Mesenchymal stem cell (in vitro differentiated cells and primary cell): ENCODE results near the gene RTP1.

Source experiments
- DNase-seq: peaks from one replicate; pipeline ENCODE4 v3.0.0-alpha.2; 2013
- H2AFZ ChIP-seq: one replicate; pipeline ENCODE4 v1.6.1; 2013; ENCODE audit warnings: low read depth, mild to moderate bottlenecking, control low read depth, inconsistent platforms, low read length, moderate library complexity
- H2AK5ac ChIP-seq: 2 replicates; pipeline ENCODE4 v1.6.1; 2013; ENCODE audit warnings: low read length, moderate library complexity, mild to moderate bottlenecking, inconsistent platforms; ENCODE audit not compliant: severe bottlenecking
- H2BK120ac ChIP-seq: one replicate; pipeline ENCODE4 v1.6.1; 2013; ENCODE audit warnings: low read depth, mild to moderate bottlenecking, inconsistent platforms, low read length, moderate library complexity
- H2BK12ac ChIP-seq, 2 experiments: one replicate each; pipeline ENCODE4 v1.6.1; 2013; ENCODE audit warnings: inconsistent platforms in 2 of 2, low read length in 2 of 2, mild to moderate bottlenecking in 2 of 2, moderate library complexity in 2 of 2, control low read depth in 1 of 2
- H2BK15ac ChIP-seq: one replicate; pipeline ENCODE4 v1.6.1; 2013; ENCODE audit warnings: mild to moderate bottlenecking, low read depth, inconsistent platforms; ENCODE audit not compliant: poor library complexity, severe bottlenecking
- H2BK5ac ChIP-seq: 2 replicates; pipeline ENCODE4 v1.6.1; 2013; ENCODE audit warnings: low read depth, mild to moderate bottlenecking, low read length, control low read depth, inconsistent platforms; ENCODE audit not compliant: poor library complexity, severe bottlenecking
- H3K14ac ChIP-seq, 2 experiments: one replicate each; pipeline ENCODE4 v1.6.1; 2013; ENCODE audit warnings: inconsistent platforms in 2 of 2, low read length in 2 of 2, control low read depth in 1 of 2, mild to moderate bottlenecking in 1 of 2, moderate library complexity in 1 of 2
- H3K18ac ChIP-seq, 2 experiments: one replicate each; pipeline ENCODE4 v1.6.1; 2013; ENCODE audit warnings: inconsistent platforms in 2 of 2, low read length in 2 of 2, control low read depth in 1 of 2, low read depth in 1 of 2, mild to moderate bottlenecking in 1 of 2
- H3K23ac ChIP-seq, 2 experiments: one replicate each; pipeline ENCODE4 v1.6.1; 2013; ENCODE audit warnings: inconsistent platforms in 2 of 2, low read length in 2 of 2, mild to moderate bottlenecking in 2 of 2, moderate library complexity in 2 of 2, control low read depth in 1 of 2
- H3K27ac ChIP-seq: 2 replicates; pipeline ENCODE4 v1.5.1; 2013; ENCODE audit warnings: mild to moderate bottlenecking, moderate library complexity, low read length, control low read depth, inconsistent platforms; ENCODE audit not compliant: poor library complexity, severe bottlenecking
- H3K27me3 ChIP-seq, 2 experiments: 2 replicates each; pipeline versions ENCODE4 v1.6.1 to v1.7.0; 2013; ENCODE audit warnings: low read length in 2 of 2, mild to moderate bottlenecking in 2 of 2, moderate library complexity in 2 of 2, control low read depth in 1 of 2, inconsistent platforms in 1 of 2; ENCODE audit not compliant: control insufficient read depth in 1 of 2, insufficient read depth in 1 of 2
- H3K36me3 ChIP-seq, 2 experiments: 2 replicates each; pipeline versions ENCODE4 v1.6.1 to v1.7.0; 2013; ENCODE audit warnings: low read length in 2 of 2, control low read depth in 1 of 2, inconsistent platforms in 1 of 2, low read depth in 1 of 2, mild to moderate bottlenecking in 1 of 2; ENCODE audit not compliant: insufficient read depth in 2 of 2, control insufficient read depth in 1 of 2
- H3K4ac ChIP-seq, 2 experiments: one replicate each; pipeline ENCODE4 v1.6.1; 2013; ENCODE audit warnings: inconsistent platforms in 2 of 2, low read length in 2 of 2, mild to moderate bottlenecking in 2 of 2, moderate library complexity in 2 of 2, control low read depth in 1 of 2, low read depth in 1 of 2
- H3K4me1 ChIP-seq: 2 replicates; pipeline ENCODE4 v1.6.1; 2013; ENCODE audit warnings: low read depth, low read length, control low read depth; ENCODE audit not compliant: control insufficient read depth, insufficient read depth
- H3K4me2 ChIP-seq: 2 replicates; pipeline ENCODE4 v1.6.1; 2013; ENCODE audit warnings: low read length, mild to moderate bottlenecking, inconsistent platforms; ENCODE audit not compliant: poor library complexity, severe bottlenecking
- H3K4me3 ChIP-seq, 2 experiments: 2 replicates each; pipeline versions ENCODE4 v1.5.1 to v1.7.0; 2013; ENCODE audit warnings: low read length in 2 of 2, mild to moderate bottlenecking in 2 of 2, control low read depth in 1 of 2, low read depth in 1 of 2; ENCODE audit not compliant: insufficient read depth in 1 of 2
- H3K79me1 ChIP-seq: replicated peaks from 2 replicates; pipeline ENCODE4 v1.6.1; 2013; ENCODE audit warnings: mild to moderate bottlenecking, control low read depth, low read length, inconsistent platforms; ENCODE audit not compliant: poor library complexity, severe bottlenecking
- H3K9ac ChIP-seq: 2 replicates; pipeline ENCODE4 v1.7.0; 2013; ENCODE audit warnings: mild to moderate bottlenecking, low read length, moderate library complexity
- H3K9me3 ChIP-seq: 2 replicates; pipeline ENCODE4 v1.7.0; 2013; ENCODE audit warnings: mild to moderate bottlenecking, low read length; ENCODE audit not compliant: control insufficient read depth
- H4K8ac ChIP-seq: one replicate; pipeline ENCODE4 v1.6.1; 2013; ENCODE audit warnings: inconsistent platforms, mild to moderate bottlenecking, low read length, moderate library complexity
- H4K91ac ChIP-seq: one replicate; pipeline ENCODE4 v1.6.1; 2013; ENCODE audit warnings: mild to moderate bottlenecking, low read length, inconsistent platforms
- WGBS: methylation state at CpG from one replicate; pipeline ENCODE4 v1.1.7; 2013; ENCODE audit warnings: mixed read lengths; 5-methylcytosine and 5-hydroxymethylcytosine counted together

Gene RTP1

GRCh38 chr3:187162265-187162953 is 34.9 kb upstream of the RTP1 start:
- peaks cover 8% of the 10 kb centered on the region for H3K9me3 ChIP-seq
- H2BK5ac ChIP-seq, result no peak overlapping the region
- no peak overlapping the region for H2BK120ac ChIP-seq
- no peak overlapping the region for H3K18ac ChIP-seq
- no peak overlapping the region for H4K91ac ChIP-seq
- DNase-seq, result no peak
- no peak overlapping the region for H2BK12ac ChIP-seq
- no peak overlapping the region for H2AFZ ChIP-seq
- H3K27ac ChIP-seq, result no peak overlapping the region
- H3K4ac ChIP-seq, result no peak overlapping the region
- no peak overlapping the region for H3K9ac ChIP-seq
- no peaks in the 10 kb centered on the region for H3K36me3 ChIP-seq
- no peak overlapping the region for H3K4me2 ChIP-seq
- 68% methylated on average over 6 of the region's 6 CpGs for WGBS
- no peaks in the 10 kb centered on the region for H3K4me1 ChIP-seq
- no peak overlapping the region for H3K14ac ChIP-seq
- H3K27me3 ChIP-seq, result peaks cover 18 to 33% of the 10 kb centered on the region in 2 experiments
- no peak overlapping the region for H3K23ac ChIP-seq
- H2AK5ac ChIP-seq, result no peak overlapping the region
- H4K8ac ChIP-seq, result no peak overlapping the region
- no peak overlapping the region for H3K4me3 ChIP-seq
- H2BK15ac ChIP-seq, result no peak overlapping the region
- no peaks in the 10 kb centered on the region for H3K79me1 ChIP-seq

GRCh38 chr3:187165144-187165543 is 32.1 kb upstream of the RTP1 start:
- no peak overlapping the region for H2BK120ac ChIP-seq
- H3K4me1 ChIP-seq, result no peaks in the 10 kb centered on the region
- no peak overlapping the region for H3K4me3 ChIP-seq
- no peak overlapping the region for H3K27ac ChIP-seq
- no peaks in the 10 kb centered on the region for H3K79me1 ChIP-seq
- H3K18ac ChIP-seq, result no peak overlapping the region
- H2AFZ ChIP-seq, result no peak overlapping the region
- 0% methylated on average over 3 of the region's 3 CpGs for WGBS
- no peak overlapping the region for H4K8ac ChIP-seq
- H3K9ac ChIP-seq, result no peak overlapping the region
- H2AK5ac ChIP-seq, result no peak overlapping the region
- DNase-seq, result peak; percentile 69
- no peak overlapping the region for H2BK12ac ChIP-seq
- no peak overlapping the region for H3K4ac ChIP-seq
- no peaks in the 10 kb centered on the region for H3K9me3 ChIP-seq
- H4K91ac ChIP-seq, result no peak overlapping the region
- no peak overlapping the region for H2BK15ac ChIP-seq
- no peak overlapping the region for H3K23ac ChIP-seq
- peaks cover 11 to 26% of the 10 kb centered on the region in 2 experiments for H3K27me3 ChIP-seq
- H3K14ac ChIP-seq, result no peak overlapping the region
- H2BK5ac ChIP-seq, result no peak overlapping the region
- H3K36me3 ChIP-seq, result no peaks in the 10 kb centered on the region
- no peak overlapping the region for H3K4me2 ChIP-seq

- H3K27me3 ChIP-seq, result peaks cover 6 to 10% of the 10 kb centered on the region in 2 experiments
- no peaks in the 10 kb centered on the region for H3K36me3 ChIP-seq
Observed at GRCh38 chr3:187166750-187167149, 30.5 kb upstream of the RTP1 start.

GRCh38 chr3:187167777-187168176 is 29.5 kb upstream of the RTP1 start:
- Histone ChIP-seq H2BK12ac (no peak overlapping the region), H3K4ac (no peak overlapping the region), H3K27me3 (peaks cover 0 to under 1% of the 10 kb centered on the region in 2 experiments), H3K27ac (no peak overlapping the region), H2BK15ac (no peak overlapping the region), H2AFZ (no peak overlapping the region), H4K91ac (no peak overlapping the region), H3K23ac (no peak overlapping the region), H3K18ac (no peak overlapping the region), H4K8ac (no peak overlapping the region), H3K79me1 (no peaks in the 10 kb centered on the region), H3K4me2 (no peak overlapping the region), H3K14ac (no peak overlapping the region), H3K36me3 (no peaks in the 10 kb centered on the region), H2BK5ac (no peak overlapping the region), H3K9ac (no peak overlapping the region), H2BK120ac (no peak overlapping the region), H3K9me3 (no peaks in the 10 kb centered on the region), H3K4me1 (no peaks in the 10 kb centered on the region), H2AK5ac (no peak overlapping the region), H3K4me3 (no peak overlapping the region)
- 90% methylated on average over 3 of the region's 5 CpGs for WGBS
- DNase-seq, result no peak

More at GRCh38 chr3:187166750-187167149, 30.5 kb upstream of the RTP1 start:
- Histone ChIP-seq H3K4me1 (no peaks in the 10 kb centered on the region), H3K27ac (no peak overlapping the region), H3K4ac (no peak overlapping the region), H2BK12ac (no peak overlapping the region), H2AFZ (no peak overlapping the region), H3K18ac (no peak overlapping the region), H2AK5ac (no peak overlapping the region), H4K8ac (no peak overlapping the region), H3K4me3 (no peak overlapping the region), H3K23ac (no peak overlapping the region), H2BK5ac (no peak overlapping the region), H2BK15ac (no peak overlapping the region), H3K4me2 (no peak overlapping the region), H3K9ac (no peak overlapping the region), H2BK120ac (no peak overlapping the region), H4K91ac (no peak overlapping the region), H3K79me1 (no peaks in the 10 kb centered on the region), H3K9me3 (no peaks in the 10 kb centered on the region), H3K14ac (no peak overlapping the region)
- 88% methylated on average over 7 of the region's 8 CpGs for WGBS
- DNase-seq, result no peak
